HG03060 (cell line): ENCODE data around the gene ZFP30.

ENCODE experiments used
- ATAC-seq: cut with Tn5 transposase; IDR thresholded peaks from one replicate; pipeline ENCODE4 v1.9.1; 2021; ENCODE audit warnings: low read depth, moderate number of reproducible peaks; ENCODE audit not compliant: unreplicated experiment

Gene ZFP30

DNA sequence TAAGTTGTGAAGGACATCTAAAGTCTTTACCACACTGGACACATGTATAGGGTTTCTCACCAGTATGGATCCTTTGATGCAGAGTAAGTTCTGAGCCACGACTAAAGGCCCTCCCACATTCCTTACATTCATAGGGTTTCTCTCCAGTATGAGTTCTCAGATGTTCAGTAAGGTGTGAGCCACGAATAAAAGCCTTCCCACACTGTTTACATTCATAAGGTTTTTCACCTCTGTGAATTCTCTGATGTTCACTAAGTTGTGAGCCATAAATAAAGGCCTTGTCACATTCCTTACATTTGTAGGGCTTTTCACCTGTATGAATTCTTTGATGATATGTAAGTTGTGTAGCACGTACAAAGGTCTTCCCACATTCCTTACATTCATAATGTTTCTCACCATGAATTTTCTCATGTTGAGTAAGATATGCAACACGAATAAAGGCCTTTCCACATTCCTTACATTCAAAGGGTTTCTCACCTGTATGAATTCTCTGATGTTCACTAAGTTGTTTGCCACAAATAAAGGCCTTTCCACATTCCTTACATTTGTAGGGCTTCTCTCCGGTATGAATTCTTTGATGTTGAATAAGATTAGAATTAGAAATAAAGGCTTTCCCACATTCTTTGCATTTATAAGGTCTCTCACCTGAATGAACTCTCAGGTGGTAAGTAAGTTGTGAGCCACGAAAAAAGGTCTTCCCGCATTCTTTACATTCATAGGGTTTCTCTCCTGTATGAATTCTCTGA lies 90.5 kb downstream of the ZFP30 start:
- no peak for ATAC-seq
